ENCODE measurements around the gene INHBB. TPM values are rescaled to one million over a fixed set of nuclear protein-coding genes. Genes with fewer than 3 reads are reported as not detected.

The INHBB gene
- total RNA-seq, 1 donor from 2014 or later, result 5.0 TPM

GRCh38 chr2:120398051-120398995 lies 52.4 kb downstream of the INHBB start:
- DNase-seq, result no peak

- DNase-seq, result no peak
Measured at GRCh38 chr2:120398996-120399888, 53.3 kb downstream of the INHBB start.

- no peak for DNase-seq
Measured at GRCh38 chr2:120399889-120400240, 53.9 kb downstream of the INHBB start.

DNA sequence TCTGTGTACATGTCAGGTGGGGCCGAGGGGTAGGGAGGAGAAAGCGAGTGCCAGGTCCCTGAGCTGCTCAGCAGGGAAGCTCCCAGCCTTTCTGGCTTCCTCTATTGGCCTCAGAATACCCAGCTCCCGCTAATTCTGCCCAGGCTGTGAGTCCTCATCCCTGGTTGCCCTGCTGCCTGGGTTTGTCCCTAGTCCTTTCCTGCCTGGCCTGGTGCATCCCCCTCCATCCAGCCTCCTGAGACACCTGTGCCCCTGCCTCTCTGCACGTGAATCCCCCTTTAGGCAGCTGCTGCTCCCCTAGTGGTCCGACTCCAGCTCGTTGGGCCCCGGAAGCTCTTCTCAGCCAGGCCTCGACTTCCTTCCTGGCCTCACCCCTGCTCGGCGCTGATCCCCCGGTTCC lies 54.6 kb downstream of the INHBB start:
- DNase-seq, result no peak

Other genes with a start within 250 kb of the INHBB start
- 18.6 TPM for gene TMEM185B, start 122.7 kb upstream of the INHBB start, total RNA-seq
- gene RALB, start 93.3 kb upstream of the INHBB start, total RNA-seq, result 35.6 TPM